Tibial nerve (tissue), 4 donors: ENCODE results near the gene C19orf12. TPM values are rescaled to one million over a fixed set of nuclear protein-coding genes. Genes with fewer than 3 reads are reported as not detected.

ENCODE experiments used
- DNase-seq, 2 donors: peaks; one replicate each; pipeline ENCODE4 v3.0.0-alpha.2; 2019; ENCODE audit warnings: low spot score in 2 of 2
- H3K27ac ChIP-seq, 4 donors: fragments of 200-600 bp; sonication (generic) in 3 of 4; one replicate each; pipeline ENCODE4 v1.5.1; 2017 to 2019; ENCODE audit warnings: mild to moderate bottlenecking in 1 of 4
- H3K27me3 ChIP-seq, 2 donors: fragments of 200-600 bp; sonication (generic) in 1 of 2; one replicate each; pipeline versions ENCODE4 v1.5.1 to v1.6.0; 2017 to 2019
- H3K36me3 ChIP-seq, 3 donors: fragments of 200-600 bp; sonication (generic); one replicate each; pipeline ENCODE4 v1.5.1; 2018 to 2019
- H3K4me1 ChIP-seq, 4 donors: fragments of 200-600 bp; sonication (generic) in 3 of 4; one replicate each; pipeline ENCODE4 v1.5.1; 2017 to 2019
- H3K4me3 ChIP-seq, 4 donors: fragments of 200-600 bp; sonication (generic) in 3 of 4; one replicate each; pipeline ENCODE4 v1.5.1; 2017 to 2019; ENCODE audit warnings: mild to moderate bottlenecking in 1 of 4, moderate library complexity in 1 of 4
- H3K9me3 ChIP-seq, 4 donors: fragments of 200-600 bp; sonication (generic) in 3 of 4; one replicate each; pipeline ENCODE4 v1.5.1; 2017 to 2019
- CTCF ChIP-seq, 5 experiments: fragments of 200-600 bp in 3 of 5; fragments of 450-650 bp in 2 of 5; sonication (generic) in 3 of 5; IDR thresholded peaks; one replicate each; pipeline ENCODE4 v1.5.1; 2016 to 2019; ENCODE audit warnings: antibody characterized with exemption in 5 of 5, mild to moderate bottlenecking in 3 of 5, moderate library complexity in 2 of 5
- EP300 ChIP-seq, 2 donors: sonication (generic); formaldehyde crosslinking; IDR thresholded peaks; one replicate each; pipeline ENCODE4 v1.6.1; 2017; ENCODE audit warnings: antibody characterized with exemption in 2 of 2, mild to moderate bottlenecking in 1 of 2
- POLR2A ChIP-seq, 2 donors: fragments of 450-650 bp; IDR thresholded peaks; one replicate each; pipeline ENCODE4 v1.6.1; 2017; ENCODE audit warnings: antibody characterized with exemption in 2 of 2, mild to moderate bottlenecking in 2 of 2, moderate library complexity in 2 of 2
- WGBS, 2 donors: methylation state at CpG; one replicate each; pipeline ENCODE4 v1.1.5; 2018; 5-methylcytosine and 5-hydroxymethylcytosine counted together
- total RNA-seq, 4 donors: library from RNA; depleted of rRNA; stranded (reverse); fragments of >200 nt; gene quantifications; one replicate each; pipeline ENCODE4 v1.1.0, GENCODE V29; 2016

The C19orf12 gene
- total RNA-seq, 4 donors from 2014 or later = 52.5 to 71.6 (median 56.7) TPM

- peak in 1 of 2 donors; percentile 33 for DNase-seq
- WGBS, 2 donors = 63 to 70% methylated on average over 9 to 12 of the region's 13 CpGs
- Histone ChIP-seq H3K9me3 (no peaks in the 10 kb centered on the region), H3K27ac (peak overlapping the region; percentile 75 to 91 (median 82)), H3K27me3 (no peaks in the 10 kb centered on the region), H3K36me3 (peaks cover 0 to 6% (median 0%) of the 10 kb centered on the region in 3 donors), H3K4me3 (no peak overlapping the region), H3K4me1 (peaks cover 0 to 81% (median 56%) of the 10 kb centered on the region in 4 donors)
- peak in 1 of 2 donors; percentile 64 for TF ChIP-seq EP300 (IDR thresholded peaks at IDR 0.05)
- no peak for TF ChIP-seq CTCF (IDR thresholded peaks at IDR 0.05)
Measured at GRCh38 chr19:29681422-29682235, 33.4 kb downstream of the C19orf12 start.

GRCh38 chr19:29680937-29681336 lies 34.1 kb downstream of the C19orf12 start:
- H3K27me3 ChIP-seq = no peaks in the 10 kb centered on the region
- H3K36me3 ChIP-seq = peaks cover 0 to 6% (median 0%) of the 10 kb centered on the region in 3 donors
- no peak for DNase-seq
- H3K27ac ChIP-seq = peak overlapping the region; percentile 75 to 91 (median 82)
- no peak for TF ChIP-seq POLR2A (IDR thresholded peaks at IDR 0.05)
- TF ChIP-seq EP300 (IDR thresholded peaks at IDR 0.05) = no peak
- TF ChIP-seq CTCF (IDR thresholded peaks at IDR 0.05) = no peak
- whole genome bisulfite sequencing, 2 donors = 81 to 97% methylated on average over 6 to 7 of the region's 7 CpGs
- H3K4me1 ChIP-seq = peaks cover 0 to 81% (median 62%) of the 10 kb centered on the region in 4 donors
- H3K9me3 ChIP-seq = no peaks in the 10 kb centered on the region
- no peak overlapping the region for H3K4me3 ChIP-seq

- peak overlapping the region; percentile 75 to 91 (median 82) for H3K27ac ChIP-seq
- H3K4me1 ChIP-seq = peaks cover 0 to 84% (median 67%) of the 10 kb centered on the region in 4 donors
- TF ChIP-seq CTCF (IDR thresholded peaks at IDR 0.05) = no peak
- peak in 1 of 2 donors; percentile 30 for TF ChIP-seq EP300 (IDR thresholded peaks at IDR 0.05)
- TF ChIP-seq POLR2A (IDR thresholded peaks at IDR 0.05) = no peak
- no peak overlapping the region for H3K4me3 ChIP-seq
- DNase-seq = no peak
- no peaks in the 10 kb centered on the region for H3K9me3 ChIP-seq
- WGBS, 2 donors = 77 to 80% methylated on average over 1 to 11 of the region's 12 CpGs
- H3K36me3 ChIP-seq = peaks cover 0 to 11% (median 0%) of the 10 kb centered on the region in 3 donors
- no peaks in the 10 kb centered on the region for H3K27me3 ChIP-seq
Measured at GRCh38 chr19:29680447-29680846, 34.6 kb downstream of the C19orf12 start.

GRCh38 chr19:29679598-29680210 lies 35.4 kb downstream of the C19orf12 start:
- Histone ChIP-seq H3K36me3 (peaks cover 0 to 19% (median 2%) of the 10 kb centered on the region in 3 donors), H3K4me1 (peaks cover 0 to 92% (median 73%) of the 10 kb centered on the region in 4 donors), H3K9me3 (no peaks in the 10 kb centered on the region), H3K27me3 (no peaks in the 10 kb centered on the region), H3K27ac (peak overlapping the region; percentile 14 to 91 (median 82)), H3K4me3 (no peak overlapping the region)
- WGBS, 2 donors = 92 to 95% methylated on average over 9 of the region's 9 CpGs
- TF ChIP-seq CTCF (IDR thresholded peaks at IDR 0.05) (no peak), POLR2A (IDR thresholded peaks at IDR 0.05) (no peak), EP300 (IDR thresholded peaks at IDR 0.05) (no peak)
- no peak for DNase-seq
